H1 (cell line): ENCODE results near the gene MARCKS. TPM values are rescaled to one million over a fixed set of nuclear protein-coding genes. Genes with fewer than 3 reads are reported as not detected.

Experiments
- CTCF ChIA-PET: fragments of 300-600 bp; sonication (Branson Sonifier 250); formaldehyde crosslinking; loops from one replicate; lab custom pipeline; 2021; ENCODE audit not compliant: partially characterized antibody; lab: Charles Lee
- POLR2A ChIA-PET: fragments of 300-600 bp; sonication (Branson Sonifier 250); formaldehyde crosslinking; loops from one replicate; lab custom pipeline; 2021; ENCODE audit warnings: inconsistent platforms; ENCODE audit not compliant: partially characterized antibody; lab: Charles Lee
- DNase-seq, 2 experiments: peaks; one replicate each; pipeline versions ENCODE4 v3.0.0 to v3.0.0-alpha.2; 2010 to 2022; ENCODE audit warnings: low spot score in 2 of 2, low read depth in 1 of 2, mixed read lengths in 1 of 2
- FAIRE-seq: peaks from 2 replicates; lab custom pipeline; 2011; peaks lifted over from hg19 to GRCh38; lab: Jason Lieb, UNC
- H2AFZ ChIP-seq: 2 replicates; pipeline ENCODE4 v1.8.1; 2012; ENCODE audit warnings: low read length, inconsistent platforms
- H2AK5ac ChIP-seq: 2 replicates; pipeline ENCODE4 v1.6.1; 2013; ENCODE audit warnings: low read depth, low read length
- H2BK120ac ChIP-seq: replicated peaks from 2 replicates; pipeline ENCODE3; 2013; ENCODE audit warnings: low read depth, low read length, inconsistent platforms
- H2BK12ac ChIP-seq: 2 replicates; pipeline ENCODE4 v1.6.1; 2013; ENCODE audit warnings: low read depth, low read length
- H2BK15ac ChIP-seq: 2 replicates; pipeline ENCODE4 v1.6.1; 2013; ENCODE audit warnings: low read length
- H2BK20ac ChIP-seq: 2 replicates; pipeline ENCODE4 v1.6.1; 2013; ENCODE audit warnings: low read length
- H2BK5ac ChIP-seq: 2 replicates; pipeline ENCODE4 v1.6.1; 2013; ENCODE audit warnings: low read depth, low read length
- H3K14ac ChIP-seq: 2 replicates; pipeline ENCODE4 v1.6.1; 2013; ENCODE audit warnings: inconsistent platforms; ENCODE audit not compliant: insufficient read length
- H3K18ac ChIP-seq: 2 replicates; pipeline ENCODE4 v1.6.1; 2013; ENCODE audit warnings: low read length; ENCODE audit errors: extremely low read depth
- H3K23ac ChIP-seq: 2 replicates; pipeline ENCODE4 v1.6.1; 2013; ENCODE audit warnings: inconsistent platforms; ENCODE audit not compliant: insufficient read length
- H3K23me2 ChIP-seq: 2 replicates; pipeline ENCODE4 v1.6.1; 2013; ENCODE audit warnings: low read depth, low read length
- H3K27ac ChIP-seq: 2 replicates; pipeline ENCODE4 v1.6.1; 2011; ENCODE audit warnings: low read depth, low read length, inconsistent platforms
- H3K27me3 ChIP-seq, 4 experiments: replicated peaks in 1 of 4; 1 replicate in 1 of 4; 2 replicates in 3 of 4; pipeline versions ENCODE4 v1.6.1 to v1.8.1; 2011 to 2013; ENCODE audit warnings: low read length in 3 of 4, mild to moderate bottlenecking in 3 of 4, inconsistent platforms in 2 of 4, mixed read lengths in 2 of 4, moderate library complexity in 1 of 4; ENCODE audit not compliant: control insufficient read depth in 3 of 4, insufficient read depth in 3 of 4; ENCODE audit errors: extremely low read depth in 1 of 4
- H3K36me3 ChIP-seq, 4 experiments: 2 replicates each; pipeline versions ENCODE4 v1.6.1 to v1.8.1; 2011 to 2013; ENCODE audit warnings: mild to moderate bottlenecking in 4 of 4, low read length in 3 of 4, moderate library complexity in 2 of 4, control low read depth in 1 of 4, inconsistent platforms in 1 of 4; ENCODE audit not compliant: insufficient read depth in 4 of 4, control insufficient read depth in 2 of 4
- H3K4ac ChIP-seq: replicated peaks from 2 replicates; pipeline ENCODE3; 2013; ENCODE audit warnings: low read length, low read depth, mixed read lengths, inconsistent platforms; ENCODE audit not compliant: insufficient read length
- H3K4me1 ChIP-seq, 4 experiments: replicated peaks in 1 of 4; 1 replicate in 1 of 4; 2 replicates in 3 of 4; pipeline versions ENCODE4 v1.6.1 to v1.8.1; 2011 to 2013; ENCODE audit warnings: low read length in 3 of 4, inconsistent platforms in 2 of 4, mixed read lengths in 1 of 4; ENCODE audit not compliant: insufficient read depth in 4 of 4, control insufficient read depth in 3 of 4
- H3K4me2 ChIP-seq, 2 experiments: 2 replicates each; pipeline versions ENCODE4 v1.6.1 to v1.8.1; 2011 to 2013; ENCODE audit warnings: low read depth in 2 of 2, low read length in 2 of 2, control low read depth in 1 of 2, inconsistent platforms in 1 of 2, mild to moderate bottlenecking in 1 of 2; ENCODE audit not compliant: insufficient read depth in 1 of 2
- H3K4me3 ChIP-seq, 4 experiments: fragments of 200-600, 300-600 bp in 1 of 4; sonication (generic), shearing (Covaris generic), sonication (Bioruptor Twin) in 1 of 4; 2 replicates each; pipeline versions ENCODE4 v1.5.1 to v1.8.1; 2011 to 2016; ENCODE audit warnings: low read length in 4 of 4, low read depth in 3 of 4, control low read depth in 2 of 4, inconsistent platforms in 2 of 4, mild to moderate bottlenecking in 2 of 4, mixed read lengths in 1 of 4, moderate library complexity in 1 of 4; ENCODE audit not compliant: insufficient read depth in 2 of 4; ENCODE audit errors: extremely low read depth in 1 of 4
- H3K56ac ChIP-seq: replicated peaks from 2 replicates; pipeline ENCODE3; 2013; ENCODE audit warnings: low read depth, mild to moderate bottlenecking, mixed read lengths, low read length, inconsistent platforms; ENCODE audit not compliant: insufficient read length
- H3K79me1 ChIP-seq: 2 replicates; pipeline ENCODE4 v1.6.1; 2013; ENCODE audit warnings: low read depth, low read length, control low read depth
- H3K79me2 ChIP-seq, 2 experiments: 2 replicates each; pipeline versions ENCODE4 v1.6.1 to v1.8.1; 2012 to 2013; ENCODE audit warnings: low read length in 2 of 2, mild to moderate bottlenecking in 2 of 2, inconsistent platforms in 1 of 2; ENCODE audit not compliant: insufficient read depth in 2 of 2, control insufficient read depth in 1 of 2
- H3K9ac ChIP-seq, 4 experiments: replicated peaks in 1 of 4; 1 replicate in 1 of 4; 2 replicates in 3 of 4; pipeline versions ENCODE4 v1.6.1 to v1.8.1; 2011 to 2013; ENCODE audit warnings: low read depth in 3 of 4, low read length in 3 of 4, control low read depth in 2 of 4, mild to moderate bottlenecking in 2 of 4, moderate library complexity in 2 of 4, inconsistent platforms in 1 of 4; ENCODE audit errors: extremely low read depth in 1 of 4
- H3K9me3 ChIP-seq, 2 experiments: 2 replicates each; pipeline versions ENCODE4 v1.6.1 to v1.8.1; 2012 to 2013; ENCODE audit warnings: mild to moderate bottlenecking in 2 of 2, moderate library complexity in 2 of 2, control low read depth in 1 of 2, inconsistent platforms in 1 of 2, low read depth in 1 of 2, low read length in 1 of 2, mixed read lengths in 1 of 2; ENCODE audit not compliant: insufficient read depth in 2 of 2
- H4K20me1 ChIP-seq, 2 experiments: replicated peaks in 1 of 2; 2 replicates each; pipeline versions ENCODE3 to v1.8.1; 2011 to 2013; ENCODE audit warnings: inconsistent platforms in 2 of 2, low read length in 2 of 2, mild to moderate bottlenecking in 1 of 2; ENCODE audit not compliant: insufficient read depth in 2 of 2, control insufficient read depth in 1 of 2
- H4K5ac ChIP-seq: 2 replicates; pipeline ENCODE4 v1.6.1; 2013; ENCODE audit warnings: low read length, low read depth, mixed read lengths, inconsistent platforms; ENCODE audit not compliant: insufficient read length
- H4K8ac ChIP-seq: 2 replicates; pipeline ENCODE4 v1.8.0; 2013; ENCODE audit warnings: mild to moderate bottlenecking, moderate library complexity, low read length, inconsistent platforms; ENCODE audit not compliant: insufficient read depth; ENCODE audit errors: extremely low read depth
- H4K91ac ChIP-seq: replicated peaks from 2 replicates; pipeline ENCODE3; 2013; ENCODE audit warnings: low read length, mixed read lengths, inconsistent platforms; ENCODE audit not compliant: insufficient read length
- ATF2 ChIP-seq: IDR thresholded peaks from 2 replicates; pipeline ENCODE4 v1.6.1; 2012; ENCODE audit warnings: low read length, inconsistent platforms
- CBX5 ChIP-seq: fragments of 300-800, 300-1000 bp; sonication (generic); IDR thresholded peaks from 2 replicates; pipeline ENCODE4 v1.7.1; 2016; ENCODE audit warnings: antibody characterized with exemption, low read length, low read depth
- GTF2F1 ChIP-seq: IDR thresholded peaks from 2 replicates; pipeline ENCODE4 v1.6.1; 2012; ENCODE audit warnings: low read depth, low read length, improper control_type of control experiment, borderline replicate concordance
- KDM4A ChIP-seq: IDR thresholded peaks from one replicate; pipeline ENCODE4 v1.7.1; 2012; ENCODE audit warnings: low read depth, mild to moderate bottlenecking, moderate library complexity, low read length, inconsistent platforms; ENCODE audit not compliant: severe bottlenecking
- RBBP5 ChIP-seq: IDR thresholded peaks from 2 replicates; pipeline ENCODE4 v1.7.1; 2012; ENCODE audit warnings: low read depth, mild to moderate bottlenecking, inconsistent platforms, low read length, moderate library complexity, borderline replicate concordance
- WGBS, 2 experiments: shearing (Covaris generic) in 1 of 2; methylation state at CpG; one replicate each; pipeline versions ENCODE4 v1.1.6 to v1.1.7; 2013 to 2015; ENCODE audit warnings: low lambda C conversion rate in 2 of 2, mixed read lengths in 2 of 2, inconsistent platforms in 1 of 2, low coverage in 1 of 2, missing lambda C conversion rate in 1 of 2; ENCODE audit not compliant: insufficient replicate concordance in 2 of 2, insufficient coverage in 1 of 2, insufficient read length in 1 of 2; ENCODE audit errors: extremely low coverage in 1 of 2, missing lambda C conversion rate in 1 of 2; 5-methylcytosine and 5-hydroxymethylcytosine counted together
- polyA plus RNA-seq, 7 experiments: library from polyadenylated mRNA; depleted of rRNA in 3 of 7; stranded (reverse) in 5 of 7; unstranded in 2 of 7; fragments of >200 nt in 5 of 7; fragments of 200-250 nt in 2 of 7; gene quantifications; 1 replicate in 5 of 7; 2 replicates in 1 of 7; 4 replicates in 1 of 7; pipeline versions ENCODE4 v1.2.1 to v1.2.3, GENCODE V29; 2011 to 2013; ENCODE audit warnings: missing spikeins in 2 of 7, mixed read lengths in 2 of 7
- total RNA-seq: library from RNA; stranded (reverse); fragmentation: NEBNext Ultra II Directional; extraction: Animal tissue kit (Norgen Biotek cat#: 25700); gene quantifications from 2 replicates; pipeline ENCODE4 v1.2.1, GENCODE V29; 2021

Gene MARCKS
- total and polyA plus RNA-seq, 2 of the 8 experiments (the other 6 are each of a cell fraction or from before 2014, with no cell fraction given): 26.6 to 111 TPM

- DNase-seq (no peak), FAIRE-seq (no peak)
- TF ChIP-seq CBX5 (no peak), RBBP5 (no peak), ATF2 (no peak), GTF2F1 (no peak), KDM4A (no peak)
- H2BK120ac ChIP-seq: no peak overlapping the region
- H3K27ac ChIP-seq: no peak overlapping the region
- no peak overlapping the region for H2BK5ac ChIP-seq
- no peak overlapping the region for H2AK5ac ChIP-seq
- no peaks in the 10 kb centered on the region for H3K79me2 ChIP-seq
- no peak overlapping the region for H4K8ac ChIP-seq
- H3K14ac ChIP-seq: no peak overlapping the region
- no peak overlapping the region for H3K18ac ChIP-seq
- no peak overlapping the region for H3K56ac ChIP-seq
- H3K23ac ChIP-seq: no peak overlapping the region
- no peaks in the 10 kb centered on the region for H4K20me1 ChIP-seq
- no peak overlapping the region for H4K91ac ChIP-seq
- no peak overlapping the region for H2BK15ac ChIP-seq
- 88% methylated on average over 6 of the region's 6 CpGs; no CpG with 5 or more reads in 1 of the 2 experiments for WGBS, 2 experiments
- H2BK12ac ChIP-seq: no peak overlapping the region
- no peak overlapping the region for H3K9ac ChIP-seq
- H3K27me3 ChIP-seq: no peaks in the 10 kb centered on the region
- H3K36me3 ChIP-seq: no peaks in the 10 kb centered on the region
- no peaks in the 10 kb centered on the region for H3K9me3 ChIP-seq
- no peak overlapping the region for H2BK20ac ChIP-seq
- no peaks in the 10 kb centered on the region for H3K79me1 ChIP-seq
- no peak overlapping the region for H2AFZ ChIP-seq
- CTCF ChIA-PET: interaction anchor here (0.6 kb wide), 1 partner anchor 154 kb away, joined by 4 read pairs; no protein-coding TSS in a partner anchor
- H3K23me2 ChIP-seq: no peaks in the 10 kb centered on the region
- no peaks in the 10 kb centered on the region for H3K4me1 ChIP-seq
- no peak overlapping the region for H3K4me3 ChIP-seq
- POLR2A ChIA-PET: interaction anchor here (2.6 kb wide), 1 partner anchor 15 kb away, joined by 11 read pairs; no protein-coding TSS in a partner anchor
- H4K5ac ChIP-seq: no peak overlapping the region
- H3K4ac ChIP-seq: no peak overlapping the region
- no peak overlapping the region for H3K4me2 ChIP-seq
These were observed 13.6 kb upstream of the MARCKS start for GRCh38 chr6:113843500-113844073.
